ENCODE data around the gene TSPEAR.
A peak's percentile ranks its signal among the peaks of the same experiment; 100 is the strongest.

The TSPEAR gene

DNA sequence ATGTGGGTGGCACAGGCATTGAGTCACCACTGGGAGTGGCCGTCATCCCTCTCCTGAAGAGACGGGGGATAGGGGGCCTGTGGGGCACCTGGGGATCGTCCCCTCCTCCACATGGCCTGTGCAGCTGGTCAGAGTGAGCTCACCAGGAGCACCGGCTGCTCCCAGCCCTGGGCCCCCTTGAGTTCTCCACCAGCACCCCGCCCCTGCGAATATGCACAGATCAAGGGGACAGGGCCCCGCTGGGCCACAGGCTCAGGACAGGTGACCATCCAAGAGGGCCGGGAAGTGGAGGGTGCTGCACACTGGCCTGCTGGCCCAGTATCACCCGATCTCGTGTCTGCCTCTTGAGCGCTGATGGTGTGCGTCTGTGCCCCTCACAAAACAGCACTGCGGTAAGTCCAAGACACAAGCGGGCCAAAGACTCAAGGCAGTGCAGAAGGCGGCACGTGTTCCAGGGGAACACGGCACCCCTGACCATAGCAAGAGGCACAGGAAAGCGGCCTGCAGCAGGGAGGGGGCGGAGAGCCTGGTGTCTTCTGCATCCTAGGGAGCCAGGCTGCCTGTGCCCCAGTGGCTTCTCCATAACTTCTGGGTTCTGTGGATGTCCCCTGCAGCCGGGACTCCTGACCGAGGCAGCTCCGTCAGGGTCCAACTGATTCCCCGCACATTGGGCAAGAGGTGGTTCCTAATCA is 18.1 kb upstream of the TSPEAR start:
- WGBS: 94% methylated on average over 23 of the region's 23 CpGs
- no peaks in the 10 kb centered on the region for H3K36me3 ChIP-seq (ENCODE audit: insufficient read depth, low read length)
- no peak overlapping the region for H3K4me3 ChIP-seq (ENCODE audit: low read length)
- no peak overlapping the region for H3K9ac ChIP-seq (ENCODE audit: low read depth, low read length)
- H3K27ac ChIP-seq (ENCODE audit: low read depth, low read length): no peak overlapping the region
- no peaks in the 10 kb centered on the region for H3K4me1 ChIP-seq (ENCODE audit: insufficient read depth, low read length)
- peaks cover 3% of the 10 kb centered on the region for H3K27me3 ChIP-seq (ENCODE audit: insufficient read depth, low read length)
- no peaks in the 10 kb centered on the region for H3K9me3 ChIP-seq (ENCODE audit: insufficient read depth, low read depth, low read length)

DNA sequence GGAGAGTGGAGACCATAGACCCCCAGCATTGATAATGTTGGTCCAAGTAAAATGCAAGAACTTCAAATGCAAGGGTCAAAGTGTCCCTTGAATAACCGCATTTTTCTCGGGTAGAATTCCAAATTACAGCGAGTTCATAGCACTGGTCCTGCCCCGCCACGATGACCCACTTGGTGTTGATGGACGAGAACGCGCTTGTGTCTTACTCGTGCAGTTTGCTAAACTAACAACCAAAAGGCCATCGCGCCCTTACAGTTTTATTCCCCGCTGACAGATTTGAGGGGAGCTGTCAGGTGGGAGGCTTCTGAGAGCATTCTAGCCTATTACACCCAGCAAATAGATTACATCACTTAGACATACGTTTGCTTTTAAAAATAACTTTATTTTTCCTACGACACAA is 17.3 kb upstream of the TSPEAR start:
- Histone ChIP-seq H3K36me3 (ENCODE audit: insufficient read depth, low read length) (no peaks in the 10 kb centered on the region), H3K27ac (ENCODE audit: low read depth, low read length) (no peak overlapping the region), H3K9me3 (ENCODE audit: insufficient read depth, low read depth, low read length) (no peaks in the 10 kb centered on the region), H3K27me3 (ENCODE audit: insufficient read depth, low read length) (peaks cover 9% of the 10 kb centered on the region), H3K9ac (ENCODE audit: low read depth, low read length) (no peak overlapping the region), H3K4me3 (ENCODE audit: low read length) (no peak overlapping the region), H3K4me1 (ENCODE audit: insufficient read depth, low read length) (0 out of 2 replicates have a peak, but pooled peaks cover 2% of the 10 kb centered on the region)
- WGBS: 95% methylated on average over 14 of the region's 14 CpGs

DNA sequence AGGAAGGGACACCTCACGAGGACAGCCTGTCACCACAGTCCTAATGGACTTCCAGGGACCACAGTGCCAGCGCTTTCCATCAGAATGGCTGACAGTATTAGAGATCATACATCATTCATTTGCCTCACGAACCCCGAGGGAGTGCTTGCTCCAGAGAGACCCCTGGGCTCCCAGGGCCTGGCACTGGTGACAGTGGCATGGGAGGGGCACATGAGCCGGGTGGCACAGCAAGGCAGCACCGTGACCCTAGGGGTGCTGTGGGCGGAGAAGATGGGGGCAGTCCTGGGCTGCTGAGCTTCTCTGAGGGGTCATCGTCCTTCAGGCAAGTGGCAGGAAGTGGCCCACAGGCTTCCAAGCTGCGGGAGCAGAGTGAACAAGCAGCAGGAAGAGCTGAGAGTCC is 16.4 kb upstream of the TSPEAR start:
- no peaks in the 10 kb centered on the region for H3K9me3 ChIP-seq (ENCODE audit: insufficient read depth, low read depth, low read length)
- no peaks in the 10 kb centered on the region for H3K36me3 ChIP-seq (ENCODE audit: insufficient read depth, low read length)
- H3K9ac ChIP-seq (ENCODE audit: low read depth, low read length): no peak overlapping the region
- H3K27me3 ChIP-seq (ENCODE audit: insufficient read depth, low read length): peaks cover 19% of the 10 kb centered on the region
- no peak overlapping the region for H3K4me3 ChIP-seq (ENCODE audit: low read length)
- H3K27ac ChIP-seq (ENCODE audit: low read depth, low read length): no peak overlapping the region
- WGBS: 89% methylated on average over 9 of the region's 9 CpGs
- H3K4me1 ChIP-seq (ENCODE audit: insufficient read depth, low read length): peaks cover 12% of the 10 kb centered on the region

DNA sequence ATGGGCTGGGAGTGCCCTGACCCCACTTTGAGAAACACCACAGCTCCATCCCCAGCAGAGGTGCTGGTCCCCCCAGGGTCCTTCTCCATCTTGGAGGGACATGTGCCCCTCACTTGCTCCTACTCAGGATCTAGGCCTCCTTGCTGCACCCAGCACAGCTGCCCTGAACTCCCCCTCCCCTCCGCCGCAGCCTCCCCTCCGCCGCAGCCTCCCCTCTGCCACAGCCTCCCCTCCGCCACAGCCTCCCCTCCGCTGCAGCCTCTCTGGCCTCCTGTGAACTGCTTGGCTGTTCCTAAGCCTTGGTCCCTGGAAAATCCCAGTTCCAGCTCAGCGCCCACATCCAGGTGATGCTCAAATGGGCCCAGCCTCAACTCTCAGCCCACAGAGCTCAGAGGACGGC is 15.9 kb upstream of the TSPEAR start:
- 91% methylated on average over 8 of the region's 8 CpGs for WGBS
- Histone ChIP-seq H3K4me1 (ENCODE audit: insufficient read depth, low read length) (peaks cover 16% of the 10 kb centered on the region), H3K27me3 (ENCODE audit: insufficient read depth, low read length) (peaks cover 22% of the 10 kb centered on the region), H3K9ac (ENCODE audit: low read depth, low read length) (no peak overlapping the region), H3K27ac (ENCODE audit: low read depth, low read length) (no peak overlapping the region), H3K4me3 (ENCODE audit: low read length) (no peak overlapping the region), H3K36me3 (ENCODE audit: insufficient read depth, low read length) (no peaks in the 10 kb centered on the region), H3K9me3 (ENCODE audit: insufficient read depth, low read depth, low read length) (no peaks in the 10 kb centered on the region)

DNA sequence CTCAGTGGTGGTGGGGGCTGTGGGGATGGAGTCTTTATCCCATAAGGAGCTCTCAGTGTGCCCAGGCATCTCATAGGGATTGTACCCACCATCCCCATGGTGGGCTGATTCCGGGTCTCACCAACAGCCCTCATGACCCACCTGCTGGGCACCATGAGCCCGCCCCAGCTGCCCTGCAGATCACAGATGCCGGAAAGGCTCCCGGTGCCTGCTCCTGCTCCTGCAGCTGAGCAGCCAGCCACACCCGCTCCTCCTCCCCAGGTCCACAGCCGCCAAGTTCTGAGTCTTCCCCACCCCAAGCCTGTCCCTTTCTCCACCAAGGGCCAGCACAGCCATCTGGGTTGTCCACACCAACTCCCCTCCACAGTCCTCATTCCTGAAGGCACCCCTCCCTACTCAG is 15.5 kb upstream of the TSPEAR start:
- H3K27ac ChIP-seq (ENCODE audit: low read depth, low read length): no peak overlapping the region
- WGBS: 82% methylated on average over 6 of the region's 6 CpGs
- H3K4me1 ChIP-seq (ENCODE audit: insufficient read depth, low read length): peaks cover 16% of the 10 kb centered on the region

DNA sequence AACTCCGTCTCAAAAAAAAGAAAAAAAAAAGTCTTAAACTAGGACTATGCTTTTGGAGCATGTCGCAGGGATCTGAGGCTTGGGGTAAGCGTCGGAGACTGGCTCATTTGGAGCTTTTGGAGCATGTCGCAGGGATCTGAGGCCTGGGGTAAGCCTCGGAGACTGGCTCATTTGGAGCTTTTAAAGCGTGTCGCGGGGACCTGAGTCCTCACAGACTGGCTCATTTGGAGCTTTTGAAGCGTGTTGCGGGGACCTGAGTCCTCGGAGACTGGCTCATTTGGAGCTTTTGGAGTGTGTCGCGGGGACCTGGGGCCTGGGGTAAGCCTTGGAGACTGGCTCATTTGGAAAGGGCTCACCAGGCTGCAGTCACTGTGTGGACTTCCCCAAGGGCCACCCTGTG is 13.6 kb upstream of the TSPEAR start:
- WGBS: 93% methylated on average over 14 of the region's 14 CpGs
- no peak overlapping the region for H3K4me3 ChIP-seq (ENCODE audit: low read length)
- peaks cover 22% of the 10 kb centered on the region for H3K27me3 ChIP-seq (ENCODE audit: insufficient read depth, low read length)
- no peak overlapping the region for H3K9ac ChIP-seq (ENCODE audit: low read depth, low read length)
- H3K4me1 ChIP-seq (ENCODE audit: insufficient read depth, low read length): peaks cover 16% of the 10 kb centered on the region
- H3K36me3 ChIP-seq (ENCODE audit: insufficient read depth, low read length): no peaks in the 10 kb centered on the region
- H3K27ac ChIP-seq (ENCODE audit: low read depth, low read length): no peak overlapping the region
- H3K9me3 ChIP-seq (ENCODE audit: insufficient read depth, low read depth, low read length): no peaks in the 10 kb centered on the region

More for the DNA sequence above, 15.5 kb upstream of the TSPEAR start:
- Histone ChIP-seq H3K9me3 (ENCODE audit: insufficient read depth, low read depth, low read length) (no peaks in the 10 kb centered on the region), H3K9ac (ENCODE audit: low read depth, low read length) (no peak overlapping the region), H3K27me3 (ENCODE audit: insufficient read depth, low read length) (peaks cover 22% of the 10 kb centered on the region), H3K4me3 (ENCODE audit: low read length) (no peak overlapping the region), H3K36me3 (ENCODE audit: insufficient read depth, low read length) (no peaks in the 10 kb centered on the region)

DNA sequence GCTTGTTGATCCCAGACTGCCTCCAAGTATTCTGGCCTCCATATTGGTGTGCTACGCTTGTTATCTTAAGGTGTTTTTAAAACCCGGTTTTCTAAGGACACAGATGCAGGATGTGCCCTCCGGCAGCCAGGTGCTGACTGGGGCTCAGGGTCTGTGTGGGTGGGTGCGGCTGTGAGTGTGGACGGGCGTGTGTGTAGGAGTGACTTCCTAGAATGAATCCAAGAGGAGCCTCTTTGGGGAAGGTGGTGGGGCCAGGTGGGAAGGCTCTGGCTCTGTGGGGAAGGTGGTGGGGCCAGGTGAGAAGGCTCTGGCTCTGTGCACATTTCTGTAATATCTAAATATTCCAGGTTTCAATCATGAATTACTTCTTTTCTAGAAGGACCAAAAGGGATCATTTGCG is 12.8 kb upstream of the TSPEAR start:
- Histone ChIP-seq H3K4me3 (ENCODE audit: low read length) (no peak overlapping the region), H3K9ac (ENCODE audit: low read depth, low read length) (no peak overlapping the region), H3K36me3 (ENCODE audit: insufficient read depth, low read length) (no peaks in the 10 kb centered on the region), H3K4me1 (ENCODE audit: insufficient read depth, low read length) (peaks cover 16% of the 10 kb centered on the region), H3K9me3 (ENCODE audit: insufficient read depth, low read depth, low read length) (no peaks in the 10 kb centered on the region), H3K27ac (ENCODE audit: low read depth, low read length) (no peak overlapping the region), H3K27me3 (ENCODE audit: insufficient read depth, low read length) (peaks cover 22% of the 10 kb centered on the region)
- WGBS: 94% methylated on average over 7 of the region's 7 CpGs

DNA sequence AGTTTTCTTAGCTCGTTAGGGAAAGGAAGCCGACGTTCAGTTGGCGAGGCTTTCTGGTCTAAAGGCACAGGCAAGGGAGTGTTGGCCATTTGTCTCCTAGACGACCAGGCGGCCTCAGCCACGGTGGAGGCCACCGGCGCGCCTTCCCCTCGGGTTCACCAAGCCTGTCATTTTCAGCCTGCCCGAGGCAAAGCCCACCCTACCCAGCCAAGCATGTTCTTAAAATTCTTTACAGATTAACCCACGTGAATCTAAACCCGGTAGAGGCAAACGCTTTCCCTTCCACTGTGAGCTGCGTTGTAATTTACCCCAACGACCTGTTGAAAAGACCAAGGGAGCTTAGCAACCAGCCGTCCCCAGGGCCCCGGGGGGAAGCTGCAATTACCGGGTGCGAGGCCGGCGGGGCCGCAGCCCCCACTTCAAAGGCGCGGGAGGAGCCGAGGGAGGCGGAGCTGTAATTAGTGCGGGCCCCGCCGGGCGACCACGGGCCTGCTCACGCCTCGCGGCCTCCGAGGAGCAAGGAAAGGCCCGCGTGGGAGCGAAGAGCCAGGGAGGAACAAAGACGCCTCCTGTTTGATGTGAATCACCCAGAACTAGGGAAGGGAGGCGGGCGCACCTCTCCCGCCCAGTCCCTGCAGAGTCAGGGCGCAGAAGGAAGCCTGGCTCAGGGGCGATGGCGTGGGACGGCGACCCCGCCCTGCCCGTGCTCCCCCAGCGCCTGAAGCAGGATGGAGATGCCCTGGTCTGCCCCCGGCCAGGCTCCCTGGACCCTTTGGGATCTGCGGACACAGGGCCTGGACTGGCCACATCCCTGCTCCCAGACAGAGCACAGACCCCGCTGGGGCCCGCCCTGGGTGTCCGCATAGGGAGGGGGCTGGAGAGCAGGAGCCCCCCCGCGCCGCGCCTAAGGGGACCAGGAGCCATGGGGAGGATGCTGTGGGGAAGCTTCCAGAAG is 12.1 kb upstream of the TSPEAR start:
- H3K4me1 ChIP-seq (ENCODE audit: insufficient read depth, low read length): peaks cover 16% of the 10 kb centered on the region
- H3K9ac ChIP-seq (ENCODE audit: low read depth, low read length): peak overlapping the region; percentile 45; the same call in 1 of the 2 replicates
- no peaks in the 10 kb centered on the region for H3K9me3 ChIP-seq (ENCODE audit: insufficient read depth, low read depth, low read length)
- H3K36me3 ChIP-seq (ENCODE audit: insufficient read depth, low read length): no peaks in the 10 kb centered on the region
- peak overlapping the region; percentile 26 for H3K4me3 ChIP-seq (ENCODE audit: low read length)
- 32% methylated on average over 61 of the region's 61 CpGs for WGBS
- peaks cover 22% of the 10 kb centered on the region for H3K27me3 ChIP-seq (ENCODE audit: insufficient read depth, low read length)
- H3K27ac ChIP-seq (ENCODE audit: low read depth, low read length): no peak overlapping the region

DNA sequence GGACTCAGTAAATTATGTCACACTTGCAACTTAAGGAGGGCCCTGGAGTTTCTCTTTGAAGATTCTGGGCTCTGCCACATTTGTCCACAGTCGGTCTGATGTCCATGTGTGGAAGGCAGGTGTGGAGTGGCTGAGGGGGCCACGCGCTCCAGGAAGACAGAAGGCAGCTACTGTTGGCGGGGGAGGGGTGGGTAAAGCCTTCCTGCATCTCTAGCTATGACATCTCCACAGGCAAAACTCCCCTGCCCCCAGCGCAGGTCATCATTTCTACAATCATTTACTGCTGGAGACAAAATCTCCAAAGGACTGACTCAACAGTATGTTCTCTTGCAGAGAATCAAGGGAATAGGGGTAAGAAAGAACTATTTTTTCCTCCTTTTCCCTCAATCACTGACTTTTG is 11.4 kb upstream of the TSPEAR start:
- WGBS: 54% methylated on average over 4 of the region's 5 CpGs
- Histone ChIP-seq H3K36me3 (ENCODE audit: insufficient read depth, low read length) (no peaks in the 10 kb centered on the region), H3K27me3 (ENCODE audit: insufficient read depth, low read length) (peaks cover 22% of the 10 kb centered on the region), H3K4me3 (ENCODE audit: low read length) (peak overlapping the region; percentile 26; the same call in 1 of the 2 replicates), H3K4me1 (ENCODE audit: insufficient read depth, low read length) (peaks cover 19% of the 10 kb centered on the region), H3K9me3 (ENCODE audit: insufficient read depth, low read depth, low read length) (no peaks in the 10 kb centered on the region), H3K9ac (ENCODE audit: low read depth, low read length) (peak overlapping the region; percentile 45; the same call in 1 of the 2 replicates), H3K27ac (ENCODE audit: low read depth, low read length) (no peak overlapping the region)

DNA sequence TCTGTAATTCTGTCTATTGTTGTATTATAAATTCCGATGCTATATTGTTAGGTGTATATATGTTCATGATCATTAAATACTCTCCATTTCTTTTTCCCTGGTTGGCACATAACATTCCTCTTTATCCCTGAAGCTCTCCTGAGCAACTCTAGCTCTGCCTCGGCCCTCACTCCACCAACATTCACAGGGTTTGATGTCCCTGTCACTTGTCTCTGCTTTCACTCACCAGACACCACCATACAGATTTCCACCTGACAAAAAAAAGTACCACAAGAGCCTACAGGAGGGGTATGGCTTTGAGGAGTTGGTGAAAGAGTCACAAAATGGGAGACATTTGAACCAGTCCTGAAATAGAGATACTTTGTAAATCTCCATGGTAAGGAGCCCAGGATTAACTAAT is 8.8 kb upstream of the TSPEAR start:
- no peaks in the 10 kb centered on the region for H3K36me3 ChIP-seq (ENCODE audit: insufficient read depth, low read length)
- no peaks in the 10 kb centered on the region for H3K9me3 ChIP-seq (ENCODE audit: insufficient read depth, low read depth, low read length)
- 90% methylated on average over 1 of the region's 2 CpGs for WGBS
- peaks cover 25% of the 10 kb centered on the region for H3K27me3 ChIP-seq (ENCODE audit: insufficient read depth, low read length)
- no peak overlapping the region for H3K9ac ChIP-seq (ENCODE audit: low read depth, low read length)
- no peak overlapping the region for H3K27ac ChIP-seq (ENCODE audit: low read depth, low read length)
- H3K4me1 ChIP-seq (ENCODE audit: insufficient read depth, low read length): peaks cover 20% of the 10 kb centered on the region
- H3K4me3 ChIP-seq (ENCODE audit: low read length): no peak overlapping the region

DNA sequence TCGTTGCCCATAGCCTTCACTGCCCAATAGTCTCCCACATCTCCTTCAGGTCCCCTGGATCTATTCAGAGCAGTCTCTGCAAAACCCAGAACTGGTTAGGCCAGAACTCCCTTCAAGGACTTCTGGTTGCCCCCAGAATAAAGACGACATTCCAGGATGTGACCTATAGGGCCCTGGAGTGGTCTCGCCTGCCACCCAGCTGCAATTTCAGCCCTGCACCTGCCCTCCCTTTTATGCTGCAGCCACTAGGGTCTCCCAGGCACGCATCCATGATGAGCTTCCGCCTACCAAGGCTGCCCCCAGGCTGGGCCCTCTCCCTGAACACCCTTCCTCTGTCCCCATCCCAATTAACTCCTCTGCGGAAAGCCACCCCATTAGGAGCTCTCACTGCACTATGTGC is 7.2 kb upstream of the TSPEAR start:
- H3K4me3 ChIP-seq (ENCODE audit: low read length): no peak overlapping the region
- H3K27me3 ChIP-seq (ENCODE audit: insufficient read depth, low read length): peaks cover 29% of the 10 kb centered on the region
- H3K9ac ChIP-seq (ENCODE audit: low read depth, low read length): no peak overlapping the region
- peaks cover 24% of the 10 kb centered on the region for H3K4me1 ChIP-seq (ENCODE audit: insufficient read depth, low read length)
- no peaks in the 10 kb centered on the region for H3K36me3 ChIP-seq (ENCODE audit: insufficient read depth, low read length)
- H3K9me3 ChIP-seq (ENCODE audit: insufficient read depth, low read depth, low read length): no peaks in the 10 kb centered on the region
- 55% methylated on average over 6 of the region's 6 CpGs for WGBS
- no peak overlapping the region for H3K27ac ChIP-seq (ENCODE audit: low read depth, low read length)

Data from HUES64 (cell line).